Measurements from ENCODE around the gene NPPA. TPM values are rescaled to one million over a fixed set of nuclear protein-coding genes. Genes with fewer than 3 reads are reported as not detected.

Gene NPPA
- total RNA-seq, 2 experiments from 2014 or later: not detected

GRCh38 chr1:11881749-11882441 is 34.3 kb upstream of the NPPA start:
- H3K4me3 Mint-ChIP-seq: no peak overlapping the region
- no peaks in the 10 kb centered on the region for H3K9me3 Mint-ChIP-seq (ENCODE audit: insufficient read depth)
- no peak overlapping the region for H3K27ac Mint-ChIP-seq
- peaks cover 5% of the 10 kb centered on the region for H3K4me1 Mint-ChIP-seq (ENCODE audit: low read depth)
- peaks cover 4% of the 10 kb centered on the region for H3K27me3 Mint-ChIP-seq (ENCODE audit: low read depth)
- DNase-seq: no peak
- ATAC-seq: no peak
- ChIA-PET POLR2A (interaction anchor here (3.2 kb wide), 1 partner anchor 26 kb away, joined by 15 read pairs; no protein-coding TSS in a partner anchor), CTCF (no interaction called here)
- H3K36me3 Mint-ChIP-seq (ENCODE audit: low read depth): no peaks in the 10 kb centered on the region

GRCh38 chr1:11880911-11881748 is 33.5 kb upstream of the NPPA start:
- no peak overlapping the region for H3K4me3 Mint-ChIP-seq
- ATAC-seq: no peak
- CTCF ChIA-PET: no interaction called here

GRCh38 chr1:11880181-11880575 is 32.6 kb upstream of the NPPA start:
- Mint-ChIP-seq H3K9me3 (ENCODE audit: insufficient read depth) (no peaks in the 10 kb centered on the region), H3K4me3 (no peak overlapping the region), H3K4me1 (ENCODE audit: low read depth) (peaks cover 5% of the 10 kb centered on the region), H3K36me3 (ENCODE audit: low read depth) (no peaks in the 10 kb centered on the region), H3K27ac (no peak overlapping the region), H3K27me3 (ENCODE audit: low read depth) (peaks cover 4% of the 10 kb centered on the region)
- CTCF ChIA-PET: no interaction called here
- no peak for ATAC-seq
- POLR2A ChIA-PET: interaction anchor here (1.6 kb wide), 1 partner anchor 28 kb away, joined by 12 read pairs; no protein-coding TSS in a partner anchor
- DNase-seq: no peak

More at GRCh38 chr1:11880911-11881748, 33.5 kb upstream of the NPPA start:
- peaks cover 4% of the 10 kb centered on the region for H3K27me3 Mint-ChIP-seq (ENCODE audit: low read depth)
- no peaks in the 10 kb centered on the region for H3K9me3 Mint-ChIP-seq (ENCODE audit: insufficient read depth)
- peaks cover 5% of the 10 kb centered on the region for H3K4me1 Mint-ChIP-seq (ENCODE audit: low read depth)
- no peak overlapping the region for H3K27ac Mint-ChIP-seq
- no peak for DNase-seq
- POLR2A ChIA-PET: interaction anchor here (3.2 kb wide), 1 partner anchor 27 kb away, joined by 15 read pairs; no protein-coding TSS in a partner anchor
- H3K36me3 Mint-ChIP-seq (ENCODE audit: low read depth): no peaks in the 10 kb centered on the region

- ChIA-PET POLR2A (interaction anchor here (1.1 to 1.6 kb wide), 2 partner anchors 29 to 30 kb away, joined by 4 to 12 read pairs; no protein-coding TSS in a partner anchor), CTCF (no interaction called here)
Measured at GRCh38 chr1:11879311-11880180, 32.0 kb upstream of the NPPA start.

GRCh38 chr1:11878891-11879190 is 31.3 kb upstream of the NPPA start:
- no peak for ATAC-seq

More at GRCh38 chr1:11879311-11880180, 32.0 kb upstream of the NPPA start:
- DNase-seq (no peak), ATAC-seq (no peak)
- H3K27me3 Mint-ChIP-seq (ENCODE audit: low read depth): peaks cover 4% of the 10 kb centered on the region
- H3K27ac Mint-ChIP-seq: no peak overlapping the region
- no peaks in the 10 kb centered on the region for H3K36me3 Mint-ChIP-seq (ENCODE audit: low read depth)
- H3K4me3 Mint-ChIP-seq: no peak overlapping the region
- peaks cover 5% of the 10 kb centered on the region for H3K4me1 Mint-ChIP-seq (ENCODE audit: low read depth)
- no peaks in the 10 kb centered on the region for H3K9me3 Mint-ChIP-seq (ENCODE audit: insufficient read depth)

GRCh38 chr1:11878081-11878890 is 30.7 kb upstream of the NPPA start:
- no peak overlapping the region for H3K4me3 Mint-ChIP-seq
- peaks cover 9% of the 10 kb centered on the region for H3K27me3 Mint-ChIP-seq (ENCODE audit: low read depth)
- H3K4me1 Mint-ChIP-seq (ENCODE audit: low read depth): peaks cover 5% of the 10 kb centered on the region
- H3K27ac Mint-ChIP-seq: no peak overlapping the region
- H3K9me3 Mint-ChIP-seq (ENCODE audit: insufficient read depth): no peaks in the 10 kb centered on the region
- POLR2A ChIA-PET: interaction anchor here (1.0 to 1.1 kb wide), 2 partner anchors 31 to 32 kb away, joined by 4 read pairs; no protein-coding TSS in a partner anchor
- ATAC-seq: no peak
- CTCF ChIA-PET: no interaction called here
- no peak for DNase-seq
- no peaks in the 10 kb centered on the region for H3K36me3 Mint-ChIP-seq (ENCODE audit: low read depth)

More at GRCh38 chr1:11878891-11879190, 31.3 kb upstream of the NPPA start:
- H3K9me3 Mint-ChIP-seq (ENCODE audit: insufficient read depth): no peaks in the 10 kb centered on the region
- ChIA-PET POLR2A (interaction anchor here (1.1 to 1.6 kb wide), 2 partner anchors 29 to 31 kb away, joined by 4 to 12 read pairs; no protein-coding TSS in a partner anchor), CTCF (no interaction called here)
- H3K27me3 Mint-ChIP-seq (ENCODE audit: low read depth): peaks cover 4% of the 10 kb centered on the region
- H3K4me3 Mint-ChIP-seq: no peak overlapping the region
- DNase-seq: no peak
- no peaks in the 10 kb centered on the region for H3K36me3 Mint-ChIP-seq (ENCODE audit: low read depth)
- H3K4me1 Mint-ChIP-seq (ENCODE audit: low read depth): peaks cover 5% of the 10 kb centered on the region
- H3K27ac Mint-ChIP-seq: no peak overlapping the region

GRCh38 chr1:11877074-11877473 is 29.5 kb upstream of the NPPA start:
- CTCF ChIA-PET: interaction anchor here (0.6 kb wide), 1 partner anchor 43 kb away, joined by 3 read pairs; no protein-coding TSS in a partner anchor
- Mint-ChIP-seq H3K27me3 (ENCODE audit: low read depth) (peaks cover 7% of the 10 kb centered on the region), H3K4me3 (no peak overlapping the region), H3K36me3 (ENCODE audit: low read depth) (no peaks in the 10 kb centered on the region), H3K9me3 (ENCODE audit: insufficient read depth) (no peaks in the 10 kb centered on the region), H3K27ac (no peak overlapping the region), H3K4me1 (ENCODE audit: low read depth) (no peaks in the 10 kb centered on the region)
- ATAC-seq (no peak), DNase-seq (no peak)
- POLR2A ChIA-PET: no interaction called here

- H3K27me3 Mint-ChIP-seq (ENCODE audit: low read depth): peaks cover 7% of the 10 kb centered on the region
- H3K4me1 Mint-ChIP-seq (ENCODE audit: low read depth): no peaks in the 10 kb centered on the region
- no peaks in the 10 kb centered on the region for H3K36me3 Mint-ChIP-seq (ENCODE audit: low read depth)
- no peaks in the 10 kb centered on the region for H3K9me3 Mint-ChIP-seq (ENCODE audit: insufficient read depth)
- no peak for ATAC-seq
- ChIA-PET POLR2A (interaction anchor here (4.4 kb wide), 1 partner anchor 34 kb away, joined by 28 read pairs; no protein-coding TSS in a partner anchor), CTCF (no interaction called here)
- H3K4me3 Mint-ChIP-seq: no peak overlapping the region
- H3K27ac Mint-ChIP-seq: no peak overlapping the region
- DNase-seq: no peak
Measured at GRCh38 chr1:11875094-11875493, 27.5 kb upstream of the NPPA start.

GRCh38 chr1:11874624-11875023 is 27.0 kb upstream of the NPPA start:
- DNase-seq (no peak), ATAC-seq (no peak)
- Mint-ChIP-seq H3K4me1 (ENCODE audit: low read depth) (no peaks in the 10 kb centered on the region), H3K36me3 (ENCODE audit: low read depth) (no peaks in the 10 kb centered on the region), H3K4me3 (no peak overlapping the region), H3K27ac (no peak overlapping the region), H3K27me3 (ENCODE audit: low read depth) (peaks cover 7% of the 10 kb centered on the region), H3K9me3 (ENCODE audit: insufficient read depth) (no peaks in the 10 kb centered on the region)
- CTCF ChIA-PET: no interaction called here
- POLR2A ChIA-PET: interaction anchor here (4.4 kb wide), 1 partner anchor 34 kb away, joined by 28 read pairs; no protein-coding TSS in a partner anchor

GRCh38 chr1:11874258-11874562 is 26.6 kb upstream of the NPPA start:
- H3K27ac Mint-ChIP-seq: no peak overlapping the region
- no peaks in the 10 kb centered on the region for H3K36me3 Mint-ChIP-seq (ENCODE audit: low read depth)
- H3K9me3 Mint-ChIP-seq (ENCODE audit: insufficient read depth): no peaks in the 10 kb centered on the region
- peaks cover 7% of the 10 kb centered on the region for H3K27me3 Mint-ChIP-seq (ENCODE audit: low read depth)
- POLR2A ChIA-PET: interaction anchor here (4.4 kb wide), 1 partner anchor 35 kb away, joined by 28 read pairs; no protein-coding TSS in a partner anchor
- ATAC-seq: no peak
- CTCF ChIA-PET: no interaction called here
- no peaks in the 10 kb centered on the region for H3K4me1 Mint-ChIP-seq (ENCODE audit: low read depth)
- no peak for DNase-seq
- H3K4me3 Mint-ChIP-seq: no peak overlapping the region

All from activated CD8-positive, alpha-beta T cell treated with anti-CD3 and anti-CD28 coated beads, Interleukin-2, amount 10 ng/mL, durations not matched to agents 7 days and 5 days (primary cell).